ENCODE measurements around the gene ARHGEF16.

Gene ARHGEF16

GRCh38 chr1:3438661-3439180 lies 15.7 kb upstream of the ARHGEF16 start:
- no peak for DNase-seq (ENCODE audit: low read depth)

GRCh38 chr1:3439346-3440299 lies 14.8 kb upstream of the ARHGEF16 start:
- DNase-seq (ENCODE audit: low read depth), result no peak

GRCh38 chr1:3440300-3440681 lies 14.2 kb upstream of the ARHGEF16 start:
- no peak for DNase-seq (ENCODE audit: low read depth)

- DNase-seq (ENCODE audit: low read depth), result no peak
Observed at GRCh38 chr1:3440711-3441409, 13.6 kb upstream of the ARHGEF16 start.

- DNase-seq (ENCODE audit: low read depth), result no peak
Observed at GRCh38 chr1:3441410-3441847, 13.0 kb upstream of the ARHGEF16 start.

- no peak for DNase-seq (ENCODE audit: low read depth)
Observed at GRCh38 chr1:3441880-3442279, 12.6 kb upstream of the ARHGEF16 start.

- no peak for DNase-seq (ENCODE audit: low read depth)
Observed at GRCh38 chr1:3442331-3442730, 12.1 kb upstream of the ARHGEF16 start.

- DNase-seq (ENCODE audit: low read depth), result no peak
Observed at GRCh38 chr1:3442901-3443300, 11.6 kb upstream of the ARHGEF16 start.

GRCh38 chr1:3443807-3444206 lies 10.7 kb upstream of the ARHGEF16 start:
- no peak for DNase-seq (ENCODE audit: low read depth)

- no peak for DNase-seq (ENCODE audit: low read depth)
Observed at GRCh38 chr1:3444298-3444697, 10.2 kb upstream of the ARHGEF16 start.

GRCh38 chr1:3444736-3445135 lies 9.7 kb upstream of the ARHGEF16 start:
- DNase-seq (ENCODE audit: low read depth), result no peak

GRCh38 chr1:3450202-3450863 lies 4.1 kb upstream of the ARHGEF16 start:
- no peak for DNase-seq (ENCODE audit: low read depth)

- DNase-seq (ENCODE audit: low read depth), result no peak
Observed at GRCh38 chr1:3450983-3451382, 3.5 kb upstream of the ARHGEF16 start.

- DNase-seq (ENCODE audit: low read depth), result no peak
Observed at GRCh38 chr1:3451994-3452865, 2.2 kb upstream of the ARHGEF16 start.

GRCh38 chr1:3452866-3453175 lies 1.6 kb upstream of the ARHGEF16 start:
- DNase-seq (ENCODE audit: low read depth), result no peak

- DNase-seq (ENCODE audit: low read depth), result no peak
Observed at GRCh38 chr1:3453203-3453761, 1.2 kb upstream of the ARHGEF16 start.

GRCh38 chr1:3454811-3455618 lies 550 bp downstream of the ARHGEF16 start:
- DNase-seq (ENCODE audit: low read depth), result no peak

- no peak for DNase-seq (ENCODE audit: low read depth)
Observed at GRCh38 chr1:3455670-3456448, 1.4 kb downstream of the ARHGEF16 start.

- DNase-seq (ENCODE audit: low read depth), result no peak
Observed at GRCh38 chr1:3456449-3456963, 2.0 kb downstream of the ARHGEF16 start.

Measured in HS-27A (cell line).